ENCODE measurements around the gene DHTKD1.

DHTKD1 gene

GRCh38 chr10:12098966-12099365 lies 30.2 kb downstream of the DHTKD1 start:
- no peak for TF ChIP-seq CTCF (IDR thresholded peaks at IDR 0.05; ENCODE audit: borderline replicate concordance, extremely low read depth, low read length, poor library complexity, severe bottlenecking)
- no peak for TF ChIP-seq EZH2 (IDR thresholded peaks at IDR 0.05; ENCODE audit: borderline replicate concordance, low read depth, low read length, severe bottlenecking)
- no peak for DNase-seq
- Histone ChIP-seq H3K79me2 (ENCODE audit: insufficient read depth, low read length) (no peaks in the 10 kb centered on the region), H4K20me1 (ENCODE audit: insufficient read depth, low read length) (no peaks in the 10 kb centered on the region), H3K27me3 (ENCODE audit: insufficient read depth, low read length, poor library complexity) (no peaks in the 10 kb centered on the region), H3K36me3 (ENCODE audit: insufficient read depth, low read length) (peaks cover 56% of the 10 kb centered on the region), H3K27ac (ENCODE audit: low read length) (no peak overlapping the region), H3K9ac (ENCODE audit: low read depth, low read length) (no peak overlapping the region), H3K4me1 (ENCODE audit: insufficient read depth, low read length) (no peaks in the 10 kb centered on the region), H3K9me3 (ENCODE audit: insufficient read depth, low read length, severe bottlenecking) (no peaks in the 10 kb centered on the region), H2AFZ (ENCODE audit: low read depth, low read length) (no peak overlapping the region), H3K4me2 (ENCODE audit: insufficient read depth, low read length) (no peak overlapping the region), H3K4me3 (ENCODE audit: low read depth in 1 of 2, low read length in 2 of 2) (no peak overlapping the region)
- ATAC-seq (ENCODE audit: insufficient read depth, low read depth): no peak

GRCh38 chr10:12103802-12104201 lies 35.0 kb downstream of the DHTKD1 start:
- Histone ChIP-seq H2AFZ (ENCODE audit: low read depth, low read length) (no peak overlapping the region), H3K9ac (ENCODE audit: low read depth, low read length) (no peak overlapping the region), H3K79me2 (ENCODE audit: insufficient read depth, low read length) (no peaks in the 10 kb centered on the region), H3K9me3 (ENCODE audit: insufficient read depth, low read length, severe bottlenecking) (no peaks in the 10 kb centered on the region), H4K20me1 (ENCODE audit: insufficient read depth, low read length) (no peaks in the 10 kb centered on the region), H3K4me1 (ENCODE audit: insufficient read depth, low read length) (no peaks in the 10 kb centered on the region), H3K4me2 (ENCODE audit: insufficient read depth, low read length) (no peak overlapping the region), H3K36me3 (ENCODE audit: insufficient read depth, low read length) (peaks cover 74% of the 10 kb centered on the region), H3K27me3 (ENCODE audit: insufficient read depth, low read length, poor library complexity) (no peaks in the 10 kb centered on the region), H3K27ac (ENCODE audit: low read length) (no peak overlapping the region), H3K4me3 (ENCODE audit: low read depth in 1 of 2, low read length in 2 of 2) (no peak overlapping the region)
- ATAC-seq (ENCODE audit: insufficient read depth, low read depth) (no peak), DNase-seq (no peak)
- TF ChIP-seq CTCF (IDR thresholded peaks at IDR 0.05; ENCODE audit: borderline replicate concordance, extremely low read depth, low read length, poor library complexity, severe bottlenecking) (no peak), EZH2 (IDR thresholded peaks at IDR 0.05; ENCODE audit: borderline replicate concordance, low read depth, low read length, severe bottlenecking) (no peak)

GRCh38 chr10:12107781-12108180 lies 39.0 kb downstream of the DHTKD1 start:
- H3K4me2 ChIP-seq (ENCODE audit: insufficient read depth, low read length): no peak overlapping the region
- H3K79me2 ChIP-seq (ENCODE audit: insufficient read depth, low read length): no peaks in the 10 kb centered on the region
- no peaks in the 10 kb centered on the region for H3K9me3 ChIP-seq (ENCODE audit: insufficient read depth, low read length, severe bottlenecking)
- TF ChIP-seq EZH2 (IDR thresholded peaks at IDR 0.05; ENCODE audit: borderline replicate concordance, low read depth, low read length, severe bottlenecking): no peak
- TF ChIP-seq CTCF (IDR thresholded peaks at IDR 0.05; ENCODE audit: borderline replicate concordance, extremely low read depth, low read length, poor library complexity, severe bottlenecking): no peak
- no peak overlapping the region for H2AFZ ChIP-seq (ENCODE audit: low read depth, low read length)
- peaks cover 18% of the 10 kb centered on the region for H3K4me1 ChIP-seq (ENCODE audit: insufficient read depth, low read length)
- H3K36me3 ChIP-seq (ENCODE audit: insufficient read depth, low read length): peaks cover 66% of the 10 kb centered on the region
- DNase-seq (no peak), ATAC-seq (ENCODE audit: insufficient read depth, low read depth) (no peak)
- H3K27me3 ChIP-seq (ENCODE audit: insufficient read depth, low read length, poor library complexity): no peaks in the 10 kb centered on the region
- H4K20me1 ChIP-seq (ENCODE audit: insufficient read depth, low read length): no peaks in the 10 kb centered on the region
- no peak overlapping the region for H3K4me3 ChIP-seq (ENCODE audit: low read depth in 1 of 2, low read length in 2 of 2)
- no peak overlapping the region for H3K9ac ChIP-seq (ENCODE audit: low read depth, low read length)
- H3K27ac ChIP-seq (ENCODE audit: low read length): no peak overlapping the region

GRCh38 chr10:12109286-12109685 lies 40.5 kb downstream of the DHTKD1 start:
- DNase-seq: no peak
- no peak overlapping the region for H2AFZ ChIP-seq (ENCODE audit: low read depth, low read length)
- no peaks in the 10 kb centered on the region for H3K27me3 ChIP-seq (ENCODE audit: insufficient read depth, low read length, poor library complexity)
- H3K9ac ChIP-seq (ENCODE audit: low read depth, low read length): no peak overlapping the region
- H3K4me1 ChIP-seq (ENCODE audit: insufficient read depth, low read length): peaks cover 30% of the 10 kb centered on the region
- H3K9me3 ChIP-seq (ENCODE audit: insufficient read depth, low read length, severe bottlenecking): no peaks in the 10 kb centered on the region
- ATAC-seq (ENCODE audit: insufficient read depth, low read depth): no peak
- no peak for TF ChIP-seq EZH2 (IDR thresholded peaks at IDR 0.05; ENCODE audit: borderline replicate concordance, low read depth, low read length, severe bottlenecking)
- no peak for TF ChIP-seq CTCF (IDR thresholded peaks at IDR 0.05; ENCODE audit: borderline replicate concordance, extremely low read depth, low read length, poor library complexity, severe bottlenecking)
- H3K4me3 ChIP-seq (ENCODE audit: low read depth in 1 of 2, low read length in 2 of 2): no peak overlapping the region
- H3K4me2 ChIP-seq (ENCODE audit: insufficient read depth, low read length): no peak overlapping the region
- H3K79me2 ChIP-seq (ENCODE audit: insufficient read depth, low read length): no peaks in the 10 kb centered on the region
- H3K27ac ChIP-seq (ENCODE audit: low read length): no peak overlapping the region; the same call in 1 of the 2 replicates
- H4K20me1 ChIP-seq (ENCODE audit: insufficient read depth, low read length): no peaks in the 10 kb centered on the region
- H3K36me3 ChIP-seq (ENCODE audit: insufficient read depth, low read length): peaks cover 62% of the 10 kb centered on the region

All from DND-41 (cell line).